ENCODE data around the gene CCDC85C.

CCDC85C gene

DNA sequence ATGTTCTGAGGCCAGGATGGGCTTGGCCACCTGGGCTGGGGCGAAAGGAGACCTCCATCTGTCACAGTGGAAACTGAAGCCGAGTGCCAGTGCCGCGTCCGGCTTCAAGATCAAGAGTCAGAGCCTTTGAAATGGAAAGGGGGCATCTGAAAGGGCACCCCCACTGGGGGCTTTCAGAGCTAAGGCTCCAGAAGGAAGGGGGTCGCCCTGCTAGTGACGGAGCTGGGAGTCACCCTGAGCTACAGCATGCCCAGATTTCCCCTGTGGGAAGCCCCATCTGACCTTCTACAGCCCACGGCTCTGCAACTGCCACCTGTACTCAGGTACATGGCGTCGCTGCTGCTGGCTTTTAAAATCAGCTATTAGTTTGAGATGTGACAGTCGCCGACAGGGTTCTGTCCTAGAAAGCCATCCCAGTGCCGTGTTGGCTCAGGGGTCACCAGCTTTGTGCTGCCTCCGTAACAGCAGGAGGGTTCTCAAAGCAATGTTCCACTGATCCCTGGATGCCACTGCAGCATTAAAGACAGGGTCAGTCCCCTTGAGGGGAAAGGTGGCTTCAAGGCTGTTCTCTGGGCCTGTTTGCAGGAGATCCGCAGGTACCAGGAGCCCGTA is 91.3 kb downstream of the CCDC85C start:
- no peak for DNase-seq (ENCODE audit: extremely low read depth, low read depth)

GRCh38 chr14:99512110-99512449 is 91.9 kb downstream of the CCDC85C start:
- no peak for DNase-seq (ENCODE audit: extremely low read depth, low read depth)
- TF ChIP-seq, protein P1, sequence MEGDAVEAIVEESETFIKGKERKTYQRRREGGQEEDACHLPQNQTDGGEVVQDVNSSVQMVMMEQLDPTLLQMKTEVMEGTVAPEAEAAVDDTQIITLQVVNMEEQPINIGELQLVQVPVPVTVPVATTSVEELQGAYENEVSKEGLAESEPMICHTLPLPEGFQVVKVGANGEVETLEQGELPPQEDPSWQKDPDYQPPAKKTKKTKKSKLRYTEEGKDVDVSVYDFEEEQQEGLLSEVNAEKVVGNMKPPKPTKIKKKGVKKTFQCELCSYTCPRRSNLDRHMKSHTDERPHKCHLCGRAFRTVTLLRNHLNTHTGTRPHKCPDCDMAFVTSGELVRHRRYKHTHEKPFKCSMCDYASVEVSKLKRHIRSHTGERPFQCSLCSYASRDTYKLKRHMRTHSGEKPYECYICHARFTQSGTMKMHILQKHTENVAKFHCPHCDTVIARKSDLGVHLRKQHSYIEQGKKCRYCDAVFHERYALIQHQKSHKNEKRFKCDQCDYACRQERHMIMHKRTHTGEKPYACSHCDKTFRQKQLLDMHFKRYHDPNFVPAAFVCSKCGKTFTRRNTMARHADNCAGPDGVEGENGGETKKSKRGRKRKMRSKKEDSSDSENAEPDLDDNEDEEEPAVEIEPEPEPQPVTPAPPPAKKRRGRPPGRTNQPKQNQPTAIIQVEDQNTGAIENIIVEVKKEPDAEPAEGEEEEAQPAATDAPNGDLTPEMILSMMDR (IDR thresholded peaks at IDR 0.05; ENCODE audit: low read depth, low read length): no peak

More for the DNA sequence above, 91.3 kb downstream of the CCDC85C start:
- TF ChIP-seq, protein P1 (IDR thresholded peaks at IDR 0.05; ENCODE audit: low read depth, low read length): no peak

DNA sequence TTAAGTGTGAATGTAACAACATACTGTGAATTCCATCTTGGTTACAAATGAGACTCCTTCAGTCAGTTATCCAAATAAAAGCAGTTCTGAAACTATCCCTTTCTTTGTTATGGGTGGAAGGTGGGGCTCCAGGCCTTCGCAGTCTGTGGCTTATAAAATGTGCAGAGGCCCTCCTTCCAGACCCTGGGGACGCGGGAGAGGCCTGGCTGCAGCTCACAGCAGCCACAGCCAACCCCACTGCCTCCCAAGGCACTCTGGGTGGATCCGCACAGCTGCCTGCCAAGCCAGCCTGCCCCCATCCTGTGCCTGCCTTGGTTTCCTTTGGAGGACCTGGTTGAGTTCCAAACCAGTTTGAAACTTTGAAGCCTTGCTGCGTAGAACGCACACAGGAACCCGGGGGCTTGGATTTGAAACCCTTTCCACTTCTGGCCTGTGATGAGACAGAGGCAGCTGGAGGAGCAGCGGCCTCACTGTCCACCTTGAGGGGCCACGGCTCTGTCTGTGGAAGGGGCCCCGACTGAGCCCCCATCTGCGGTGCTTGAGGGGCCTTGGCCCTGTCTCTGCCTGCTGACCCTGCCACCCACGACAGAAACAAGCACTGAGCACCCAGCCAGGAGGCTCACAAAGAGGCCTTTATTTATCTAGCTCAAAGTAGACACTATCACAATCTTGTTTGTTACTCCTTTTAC is 92.4 kb downstream of the CCDC85C start:
- TF ChIP-seq, protein P1 (IDR thresholded peaks at IDR 0.05; ENCODE audit: low read depth, low read length): no peak
- no peak for DNase-seq (ENCODE audit: extremely low read depth, low read depth)

GRCh38 chr14:99510556-99511139 is 93.4 kb downstream of the CCDC85C start:
- TF ChIP-seq, protein P1 (IDR thresholded peaks at IDR 0.05; ENCODE audit: low read depth, low read length): no peak
- DNase-seq (ENCODE audit: extremely low read depth, low read depth): no peak

GRCh38 chr14:99509871-99510555 is 94.0 kb downstream of the CCDC85C start:
- TF ChIP-seq, protein P1 (IDR thresholded peaks at IDR 0.05; ENCODE audit: low read depth, low read length): no peak
- no peak for DNase-seq (ENCODE audit: extremely low read depth, low read depth)

- no peak for DNase-seq (ENCODE audit: extremely low read depth, low read depth)
- TF ChIP-seq, protein P1 (IDR thresholded peaks at IDR 0.05; ENCODE audit: low read depth, low read length): no peak
Observed at GRCh38 chr14:99508896-99509629, 94.9 kb downstream of the CCDC85C start.

All from AG09319 (cell line).